Body of pancreas (tissue), 4 donors: ENCODE results near the gene TUBA3C.
"Not testable (repeated sequence)": the region's sequence is repeated elsewhere in the genome, so short reads cannot be mapped to it uniquely, and the experiment has no call there.

Source experiments
- CTCF ChIP-seq, 7 experiments: fragments of 450-650 bp in 4 of 7; fragments of 200-600 bp in 3 of 7; sonication (generic) in 3 of 7; IDR thresholded peaks; one replicate each; pipeline ENCODE4 v1.5.1; 2016 to 2019; ENCODE audit warnings: antibody characterized with exemption in 7 of 7
- POLR2A ChIP-seq, 3 donors: fragments of 450-650 bp; IDR thresholded peaks; one replicate each; pipeline ENCODE4 v1.6.1; 2016; ENCODE audit warnings: antibody characterized with exemption in 3 of 3, mild to moderate bottlenecking in 2 of 3

- not testable (repeated sequence) for TF ChIP-seq CTCF, POLR2A (IDR thresholded peaks at IDR 0.05)
These were observed 11.0 kb upstream of the TUBA3C start for GRCh38 chr13:19192622-19193021.
